Measurements from ENCODE around the gene AQP7.

GRCh38 chr9:33416996-33417395, 14.6 kb upstream of the AQP7 start:
- no peak for TF ChIP-seq SP3 (tag by site-specific recombination; IDR thresholded peaks at IDR 0.05)
- TF ChIP-seq CTCF (tag by site-specific recombination; IDR thresholded peaks at IDR 0.05) = no peak

All from HEK293 (cell line).